ENCODE results near the gene ATP5F1D.

The ATP5F1D gene

GRCh38 chr19:1290703-1291651 is 49.4 kb downstream of the ATP5F1D start:
- DNase-seq = no peak
- TF ChIP-seq POLR2A (IDR thresholded peaks at IDR 0.05; ENCODE audit: low read length) = no peak
- TF ChIP-seq GATA1 (IDR thresholded peaks at IDR 0.05; ENCODE audit: low read depth, low read length) = no peak

GRCh38 chr19:1291761-1292418 is 50.3 kb downstream of the ATP5F1D start:
- DNase-seq = no peak
- TF ChIP-seq GATA1 (IDR thresholded peaks at IDR 0.05; ENCODE audit: low read depth, low read length) (no peak), POLR2A (IDR thresholded peaks at IDR 0.05; ENCODE audit: low read length) (no peak)

GRCh38 chr19:1292419-1293151 is 51.0 kb downstream of the ATP5F1D start:
- TF ChIP-seq POLR2A (IDR thresholded peaks at IDR 0.05; ENCODE audit: low read length) (no peak), GATA1 (IDR thresholded peaks at IDR 0.05; ENCODE audit: low read depth, low read length) (no peak)
- no peak for DNase-seq

- DNase-seq = no peak
- TF ChIP-seq POLR2A (IDR thresholded peaks at IDR 0.05; ENCODE audit: low read length) (no peak), GATA1 (IDR thresholded peaks at IDR 0.05; ENCODE audit: low read depth, low read length) (no peak)
Observed at GRCh38 chr19:1293782-1294604, 52.4 kb downstream of the ATP5F1D start.

All from erythroblast (primary cell).